LNCaP clone FGC (cell line): ENCODE results near the gene FGF18.

Source experiments
- DNase-seq: peaks from one replicate; pipeline ENCODE4 v3.0.0-alpha.2; 2011; ENCODE audit warnings: low read depth
- H3K4me3 ChIP-seq: 2 replicates; pipeline ENCODE4 v1.5.1; 2011; ENCODE audit warnings: mild to moderate bottlenecking, low read depth, low read length, control low read depth
- CTCF ChIP-seq: IDR thresholded peaks from 2 replicates; pipeline ENCODE4 v1.5.1; 2012; ENCODE audit warnings: mild to moderate bottlenecking; ENCODE audit not compliant: control insufficient read depth, insufficient read depth; ENCODE audit errors: extremely low read depth

The FGF18 gene

GRCh38 chr5:171506951-171507350 lies 87.5 kb downstream of the FGF18 start:
- DNase-seq = no peak
- no peak overlapping the region for H3K4me3 ChIP-seq
- TF ChIP-seq CTCF = no peak
